ENCODE measurements around the gene SEC23A.
"Not testable (repeated sequence)": the region's sequence is repeated elsewhere in the genome, so short reads cannot be mapped to it uniquely, and the experiment has no call there.

The SEC23A gene

GRCh38 chr14:39138440-39138839 lies 35.4 kb upstream of the SEC23A start:
- no peak overlapping the region for H2AFZ ChIP-seq (ENCODE audit: low read depth)
- H3K9ac ChIP-seq, result no peak overlapping the region
- H3K27ac ChIP-seq, result no peak overlapping the region
- TF ChIP-seq CTCF (conservative IDR thresholded peaks at IDR 0.05; ENCODE audit: low read depth, low read length), result no peak
- H3K4me1 ChIP-seq (ENCODE audit: low read depth, poor library complexity, severe bottlenecking), result peaks cover 9% of the 10 kb centered on the region
- H3K79me2 ChIP-seq (ENCODE audit: insufficient read depth, low read depth), result no peaks in the 10 kb centered on the region
- H3K27me3 ChIP-seq (ENCODE audit: insufficient read depth, low read depth), result no peaks in the 10 kb centered on the region
- no peaks in the 10 kb centered on the region for H3K36me3 ChIP-seq (ENCODE audit: insufficient read depth)
- no peak overlapping the region for H3K4me3 ChIP-seq (IDR thresholded peaks at IDR 0.05; ENCODE audit: insufficient read depth, low read depth, low read length)
- no peaks in the 10 kb centered on the region for H4K20me1 ChIP-seq (ENCODE audit: insufficient read depth)
- no peak overlapping the region for H3K4me2 ChIP-seq

GRCh38 chr14:39137835-39138234 lies 34.8 kb upstream of the SEC23A start:
- H3K9ac ChIP-seq; H3K4me3 ChIP-seq (IDR thresholded peaks at IDR 0.05; ENCODE audit: insufficient read depth, low read depth, low read length); H3K27ac ChIP-seq; H3K27me3 ChIP-seq (ENCODE audit: insufficient read depth, low read depth); H3K4me2 ChIP-seq; H3K4me1 ChIP-seq (ENCODE audit: low read depth, poor library complexity, severe bottlenecking); H3K36me3 ChIP-seq (ENCODE audit: insufficient read depth); H3K79me2 ChIP-seq (ENCODE audit: insufficient read depth, low read depth); H2AFZ ChIP-seq (ENCODE audit: low read depth); H4K20me1 ChIP-seq (ENCODE audit: insufficient read depth): not testable (repeated sequence)

GRCh38 chr14:39122330-39123138 lies 19.5 kb upstream of the SEC23A start:
- H3K9ac ChIP-seq, result no peak overlapping the region
- H3K4me1 ChIP-seq (ENCODE audit: low read depth, poor library complexity, severe bottlenecking), result no peaks in the 10 kb centered on the region
- no peaks in the 10 kb centered on the region for H4K20me1 ChIP-seq (ENCODE audit: insufficient read depth)
- no peak overlapping the region for H3K27ac ChIP-seq
- TF ChIP-seq CTCF (conservative IDR thresholded peaks at IDR 0.05; ENCODE audit: low read depth, low read length), result no peak
- no peaks in the 10 kb centered on the region for H3K27me3 ChIP-seq (ENCODE audit: insufficient read depth, low read depth)
- no peaks in the 10 kb centered on the region for H3K36me3 ChIP-seq (ENCODE audit: insufficient read depth)
- H3K4me2 ChIP-seq, result no peak overlapping the region
- no peaks in the 10 kb centered on the region for H3K79me2 ChIP-seq (ENCODE audit: insufficient read depth, low read depth)
- no peak overlapping the region for H2AFZ ChIP-seq (ENCODE audit: low read depth)
- no peak overlapping the region for H3K4me3 ChIP-seq (IDR thresholded peaks at IDR 0.05; ENCODE audit: insufficient read depth, low read depth, low read length)

GRCh38 chr14:39114073-39114838 lies 11.2 kb upstream of the SEC23A start, which contains the start of gene GEMIN2:
GEMIN2 (plus strand) TSS chr14:39114323; CDS start chr14:39114339, 16 bp downstream.
- H3K4me2 ChIP-seq, result peak within 1 kb of the TSS; percentile 56
- peaks cover 11% of the 10 kb centered on the region for H3K4me1 ChIP-seq (ENCODE audit: low read depth, poor library complexity, severe bottlenecking)
- H3K27ac ChIP-seq, result peak within 1 kb of the TSS; percentile 54
- H2AFZ ChIP-seq (ENCODE audit: low read depth), result peak within 1 kb of the TSS; percentile 90
- no peaks in the 10 kb centered on the region for H4K20me1 ChIP-seq (ENCODE audit: insufficient read depth)
- peak within 1 kb of the TSS; percentile 41; the same call in 1 of the 2 replicates for H3K9ac ChIP-seq
- no peaks in the 10 kb centered on the region for H3K36me3 ChIP-seq (ENCODE audit: insufficient read depth)
- no peak for TF ChIP-seq CTCF (conservative IDR thresholded peaks at IDR 0.05; ENCODE audit: low read depth, low read length)
- no peak within 1 kb of the TSS for H3K4me3 ChIP-seq (IDR thresholded peaks at IDR 0.05; ENCODE audit: insufficient read depth, low read depth, low read length)
- H3K79me2 ChIP-seq (ENCODE audit: insufficient read depth, low read depth), result no peaks in the 10 kb centered on the region
- no peaks in the 10 kb centered on the region for H3K27me3 ChIP-seq (ENCODE audit: insufficient read depth, low read depth)
